ENCODE data around the gene DDX3X. TPM values are rescaled to one million over a fixed set of nuclear protein-coding genes. Genes with fewer than 3 reads are reported as not detected.

Gene DDX3X
- total and polyA plus RNA-seq, 2 donors (not counting 1 experiment from before 2014, with no cell fraction given), result 130 to 289 TPM

DNA sequence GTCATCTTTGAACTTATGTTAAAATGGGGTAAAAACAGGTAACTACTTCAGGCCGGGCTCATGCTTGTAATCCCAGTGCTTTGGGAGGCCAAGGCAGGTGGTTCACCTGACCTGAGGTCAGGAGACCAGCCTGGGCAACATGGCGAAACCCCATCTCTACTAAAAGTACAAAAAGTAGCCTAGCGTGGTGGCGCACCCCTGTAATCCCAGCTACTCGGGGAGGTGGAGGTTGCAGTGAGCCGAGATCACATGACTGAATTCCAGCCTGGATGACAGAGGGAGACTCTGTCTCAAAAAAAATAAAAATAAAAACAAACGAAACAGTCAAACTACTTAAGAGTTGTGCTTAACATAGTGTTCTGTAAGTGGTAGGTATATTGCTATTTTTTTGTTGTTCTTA, 2.5 kb downstream of the DDX3X start:
- Mint-ChIP-seq H3K27me3 (no peaks in the 10 kb centered on the region), H3K4me3 (peak overlapping the region; percentile 96), H3K4me1 (peaks cover 41% of the 10 kb centered on the region), H3K27ac (peak overlapping the region; percentile 75), H3K9me3 (ENCODE audit: insufficient read depth) (no peaks in the 10 kb centered on the region)
- intact Hi-C loops (cut with micrococcal nuclease), result loop anchor here (5.0 to 10.0 kb wide), 3 partner anchors 398 to 692 kb away; partner anchors contain the start of gene CXorf38
- H2AFZ ChIP-seq (ENCODE audit: insufficient read depth, low read depth, low read length, poor library complexity, severe bottlenecking), result no peak overlapping the region
- H3K36me3 ChIP-seq (replicated peaks in 1 of 2; ENCODE audit: control extremely low read depth in 1 of 2, control insufficient read depth in 1 of 2, extremely low read depth in 1 of 2, insufficient read depth in 2 of 2, low read length in 1 of 2), result peaks cover 4 to 18% of the 10 kb centered on the region in 2 experiments
- peak overlapping the region; percentile 100 for H3K9ac ChIP-seq (ENCODE audit: low read length)
- TF ChIP-seq EZH2 (IDR thresholded peaks at IDR 0.05; ENCODE audit: borderline replicate concordance, insufficient read depth, low read depth, low read length, poor library complexity, severe bottlenecking), result no peak
- TF ChIP-seq, protein P1, sequence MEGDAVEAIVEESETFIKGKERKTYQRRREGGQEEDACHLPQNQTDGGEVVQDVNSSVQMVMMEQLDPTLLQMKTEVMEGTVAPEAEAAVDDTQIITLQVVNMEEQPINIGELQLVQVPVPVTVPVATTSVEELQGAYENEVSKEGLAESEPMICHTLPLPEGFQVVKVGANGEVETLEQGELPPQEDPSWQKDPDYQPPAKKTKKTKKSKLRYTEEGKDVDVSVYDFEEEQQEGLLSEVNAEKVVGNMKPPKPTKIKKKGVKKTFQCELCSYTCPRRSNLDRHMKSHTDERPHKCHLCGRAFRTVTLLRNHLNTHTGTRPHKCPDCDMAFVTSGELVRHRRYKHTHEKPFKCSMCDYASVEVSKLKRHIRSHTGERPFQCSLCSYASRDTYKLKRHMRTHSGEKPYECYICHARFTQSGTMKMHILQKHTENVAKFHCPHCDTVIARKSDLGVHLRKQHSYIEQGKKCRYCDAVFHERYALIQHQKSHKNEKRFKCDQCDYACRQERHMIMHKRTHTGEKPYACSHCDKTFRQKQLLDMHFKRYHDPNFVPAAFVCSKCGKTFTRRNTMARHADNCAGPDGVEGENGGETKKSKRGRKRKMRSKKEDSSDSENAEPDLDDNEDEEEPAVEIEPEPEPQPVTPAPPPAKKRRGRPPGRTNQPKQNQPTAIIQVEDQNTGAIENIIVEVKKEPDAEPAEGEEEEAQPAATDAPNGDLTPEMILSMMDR (IDR thresholded peaks at IDR 0.05), result no peak
- CTCF ChIA-PET, result no interaction called here
- no peaks in the 10 kb centered on the region for H3K27me3 ChIP-seq (replicated peaks in 1 of 4; ENCODE audit: control extremely low read depth in 1 of 4, control insufficient read depth in 3 of 4, insufficient read depth in 4 of 4, low read length in 3 of 4)
- H3K4me3 ChIP-seq (ENCODE audit: control extremely low read depth in 1 of 5, extremely low read depth in 1 of 5, insufficient read depth in 1 of 5, low read depth in 2 of 5, low read length in 4 of 5), result peak overlapping the region; percentile 81 to 100 (median 100)
- H3K9me3 ChIP-seq (ENCODE audit: control extremely low read depth in 1 of 3, control insufficient read depth in 2 of 3, insufficient read depth in 1 of 3, low read length in 2 of 3), result no peaks in the 10 kb centered on the region
- peaks cover 75% of the 10 kb centered on the region for H3K79me2 ChIP-seq (ENCODE audit: control insufficient read depth, insufficient read depth, low read length)
- H3K27ac ChIP-seq (ENCODE audit: low read length in 2 of 2), result peak overlapping the region in 1 of 2 donors; percentile 99
- H4K20me1 ChIP-seq (ENCODE audit: control insufficient read depth, insufficient read depth, low read length, poor library complexity, severe bottlenecking), result peaks cover 63% of the 10 kb centered on the region
- no peak for ATAC-seq (ENCODE audit: low read depth)
- no peak for DNase-seq
- peak overlapping the region; percentile 85 for H3K4me2 ChIP-seq (replicated peaks; ENCODE audit: low read depth, low read length, poor library complexity, severe bottlenecking)
- WGBS (ENCODE audit: insufficient coverage), result no CpG with 5 or more reads among the region's 7 CpGs
- H3K4me1 ChIP-seq (ENCODE audit: control insufficient read depth in 2 of 2, insufficient read depth in 2 of 2, low read length in 2 of 2), result peaks cover 25 to 48% of the 10 kb centered on the region in 2 donors
- POLR2A ChIA-PET, result interaction anchor here (1.0 kb wide), 1 partner anchor 18 kb away, joined by 7 read pairs; no protein-coding TSS in a partner anchor

DNA sequence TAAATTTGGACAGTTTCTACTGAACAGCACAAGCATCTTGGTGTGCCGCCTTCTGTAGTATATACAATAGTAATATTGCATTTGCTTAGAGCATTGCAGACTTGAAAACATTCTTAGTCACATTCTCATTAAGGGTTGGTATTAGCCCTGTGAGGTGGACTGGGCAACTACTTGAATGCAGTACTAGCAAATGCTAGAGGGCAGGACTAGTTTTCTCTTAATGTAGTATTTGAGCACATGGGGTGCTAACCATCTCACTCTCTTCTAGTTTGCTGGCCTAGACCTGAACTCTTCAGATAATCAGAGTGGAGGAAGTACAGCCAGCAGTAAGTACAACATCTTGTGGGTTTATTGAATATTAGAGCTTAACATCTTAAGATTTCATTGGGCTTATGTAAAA, 3.2 kb downstream of the DDX3X start:
- Histone ChIP-seq H3K4me1 (ENCODE audit: control insufficient read depth in 2 of 2, insufficient read depth in 2 of 2, low read length in 2 of 2) (peaks cover 19 to 42% of the 10 kb centered on the region in 2 donors), H3K4me2 (replicated peaks; ENCODE audit: low read depth, low read length, poor library complexity, severe bottlenecking) (peak overlapping the region; percentile 85), H3K9me3 (ENCODE audit: control extremely low read depth in 1 of 3, control insufficient read depth in 2 of 3, insufficient read depth in 1 of 3, low read length in 2 of 3) (no peaks in the 10 kb centered on the region), H3K36me3 (replicated peaks in 1 of 2; ENCODE audit: control extremely low read depth in 1 of 2, control insufficient read depth in 1 of 2, extremely low read depth in 1 of 2, insufficient read depth in 2 of 2, low read length in 1 of 2) (peaks cover 4 to 24% of the 10 kb centered on the region in 2 experiments), H3K27me3 (replicated peaks in 1 of 4; ENCODE audit: control extremely low read depth in 1 of 4, control insufficient read depth in 3 of 4, insufficient read depth in 4 of 4, low read length in 3 of 4) (no peaks in the 10 kb centered on the region), H3K9ac (ENCODE audit: low read length) (peak overlapping the region; percentile 100), H3K79me2 (ENCODE audit: control insufficient read depth, insufficient read depth, low read length) (peaks cover 77% of the 10 kb centered on the region), H4K20me1 (ENCODE audit: control insufficient read depth, insufficient read depth, low read length, poor library complexity, severe bottlenecking) (peaks cover 70% of the 10 kb centered on the region), H3K27ac (ENCODE audit: low read length in 2 of 2) (no peak overlapping the region), H3K4me3 (ENCODE audit: control extremely low read depth in 1 of 5, extremely low read depth in 1 of 5, insufficient read depth in 1 of 5, low read depth in 2 of 5, low read length in 4 of 5) (peak overlapping the region in 4 of 5 experiments; percentile 81 to 100 (median 97)), H2AFZ (ENCODE audit: insufficient read depth, low read depth, low read length, poor library complexity, severe bottlenecking) (no peak overlapping the region)
- intact Hi-C loops (cut with micrococcal nuclease), result loop anchor here (5.0 to 10.0 kb wide), 3 partner anchors 398 to 692 kb away; partner anchors contain the start of gene CXorf38
- no peak for TF ChIP-seq EZH2 (IDR thresholded peaks at IDR 0.05; ENCODE audit: borderline replicate concordance, insufficient read depth, low read depth, low read length, poor library complexity, severe bottlenecking)
- TF ChIP-seq, protein P1 (IDR thresholded peaks at IDR 0.05), result no peak
- Mint-ChIP-seq H3K9me3 (ENCODE audit: insufficient read depth) (no peaks in the 10 kb centered on the region), H3K4me3 (peak overlapping the region; percentile 96), H3K27me3 (no peaks in the 10 kb centered on the region), H3K4me1 (peaks cover 37% of the 10 kb centered on the region), H3K27ac (peak overlapping the region; percentile 32)
- no peak for ATAC-seq (ENCODE audit: low read depth)
- ChIA-PET POLR2A (interaction anchor here (0.5 to 0.9 kb wide), 2 partner anchors 9 to 10 kb away, joined by 3 to 4 read pairs; no protein-coding TSS in a partner anchor), CTCF (no interaction called here)
- no peak for DNase-seq
- WGBS (ENCODE audit: insufficient coverage), result no CpG with 5 or more reads among the region's 1 CpG
